ENCODE measurements around the gene SLC35A5. TPM values are rescaled to one million over a fixed set of nuclear protein-coding genes. Genes with fewer than 3 reads are reported as not detected.

Gene SLC35A5
- total and polyA plus RNA-seq, 9 of the 15 experiments (the other 6 are each of a cell fraction or from before 2014, with no cell fraction given): 4.0 to 13.0 (median 9.7) TPM

DNA sequence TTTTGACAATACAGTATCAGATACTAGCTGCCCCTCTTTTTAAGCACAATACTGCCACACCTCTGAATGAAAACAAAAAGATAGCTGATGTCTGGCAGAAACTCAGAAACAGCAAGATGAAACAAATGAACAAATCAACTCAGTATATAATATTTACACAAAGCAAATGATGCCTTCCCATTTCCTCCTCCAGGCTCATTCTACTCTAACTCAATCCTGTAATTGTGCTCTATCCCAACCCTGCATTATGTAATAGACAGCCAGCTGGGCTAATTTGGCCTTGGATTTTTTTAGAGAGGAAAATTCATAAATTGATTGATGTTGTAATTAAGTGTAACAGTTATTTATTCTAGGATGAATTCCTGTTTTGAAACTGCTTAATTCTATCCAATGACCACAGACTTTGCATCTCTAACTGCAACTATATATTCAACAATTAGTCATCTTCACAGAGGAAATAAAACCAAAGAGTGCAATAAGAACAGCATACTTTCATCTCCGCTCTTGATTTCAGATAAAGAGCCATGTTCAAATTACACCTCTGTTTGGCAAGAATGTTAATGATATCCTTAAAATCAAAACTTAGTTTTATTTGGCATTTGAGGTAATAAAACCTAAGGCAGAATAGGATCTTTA lies 6.2 kb upstream of the SLC35A5 start (continued):
- TF ChIP-seq, protein P1, sequence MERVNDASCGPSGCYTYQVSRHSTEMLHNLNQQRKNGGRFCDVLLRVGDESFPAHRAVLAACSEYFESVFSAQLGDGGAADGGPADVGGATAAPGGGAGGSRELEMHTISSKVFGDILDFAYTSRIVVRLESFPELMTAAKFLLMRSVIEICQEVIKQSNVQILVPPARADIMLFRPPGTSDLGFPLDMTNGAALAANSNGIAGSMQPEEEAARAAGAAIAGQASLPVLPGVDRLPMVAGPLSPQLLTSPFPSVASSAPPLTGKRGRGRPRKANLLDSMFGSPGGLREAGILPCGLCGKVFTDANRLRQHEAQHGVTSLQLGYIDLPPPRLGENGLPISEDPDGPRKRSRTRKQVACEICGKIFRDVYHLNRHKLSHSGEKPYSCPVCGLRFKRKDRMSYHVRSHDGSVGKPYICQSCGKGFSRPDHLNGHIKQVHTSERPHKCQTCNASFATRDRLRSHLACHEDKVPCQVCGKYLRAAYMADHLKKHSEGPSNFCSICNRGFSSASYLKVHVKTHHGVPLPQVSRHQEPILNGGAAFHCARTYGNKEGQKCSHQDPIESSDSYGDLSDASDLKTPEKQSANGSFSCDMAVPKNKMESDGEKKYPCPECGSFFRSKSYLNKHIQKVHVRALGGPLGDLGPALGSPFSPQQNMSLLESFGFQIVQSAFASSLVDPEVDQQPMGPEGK (CRISPR knock-in tag; IDR thresholded peaks at IDR 0.05; ENCODE audit: borderline replicate concordance): no peak

DNA sequence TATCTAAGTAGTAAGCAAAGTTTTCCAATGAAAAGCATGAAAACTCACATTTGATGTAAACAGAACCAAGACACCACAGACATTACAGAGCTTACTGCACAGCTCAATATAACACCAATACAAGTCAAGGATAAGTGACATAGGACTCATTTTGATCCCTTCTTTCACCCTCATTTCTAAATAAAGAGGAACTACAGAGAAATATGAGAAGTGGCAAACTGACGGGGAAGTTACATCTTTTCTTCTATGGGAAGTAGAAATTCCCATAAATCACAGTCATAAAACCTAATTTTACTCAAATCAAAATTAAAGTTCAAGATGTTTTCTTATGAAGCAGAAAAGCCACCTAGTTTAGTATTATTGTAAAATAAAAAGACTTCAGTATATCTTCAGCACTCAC lies 3.9 kb upstream of the SLC35A5 start:
- 67% methylated on average over 1 of the region's 1 CpG for WGBS (ENCODE audit: insufficient coverage, low coverage, missing lambda C conversion rate)
- Histone ChIP-seq H4K20me1 (replicated peaks; ENCODE audit: control insufficient read depth, insufficient read depth, low read length) (no peaks in the 10 kb centered on the region), H3K9me1 (ENCODE audit: control insufficient read depth, insufficient read depth, low read length) (no peaks in the 10 kb centered on the region), H3K79me2 (ENCODE audit: control insufficient read depth, insufficient read depth, low read length) (peaks cover 71% of the 10 kb centered on the region), H3K9me3 (replicated peaks; ENCODE audit: control insufficient read depth, insufficient read depth, low read depth, low read length) (no peaks in the 10 kb centered on the region), H3K27me3 (ENCODE audit: control insufficient read depth in 2 of 2, insufficient read depth in 2 of 2, low read length in 2 of 2) (no peaks in the 10 kb centered on the region), H3K4me1 (replicated peaks in 1 of 2; ENCODE audit: control insufficient read depth in 2 of 2, insufficient read depth in 2 of 2, low read length in 2 of 2) (peaks cover 0 to under 1% of the 10 kb centered on the region in 2 experiments; a peak in 1 of 5 replicates), H3K36me3 (ENCODE audit: control insufficient read depth, insufficient read depth, low read length) (peaks cover 25% of the 10 kb centered on the region; the same call in 1 of the 3 replicates), H3K4me3 (no peak overlapping the region), H2AFZ (ENCODE audit: low read depth, low read length) (no peak overlapping the region), H3K9ac (ENCODE audit: insufficient read depth in 1 of 2, low read depth in 2 of 2, low read length in 2 of 2) (no peak overlapping the region), H3K4me2 (ENCODE audit: insufficient read depth, low read length) (no peak overlapping the region), H3K27ac (ENCODE audit: extremely low read depth, low read depth, low read length) (no peak overlapping the region)
- ChIA-PET CTCF (ENCODE audit: low intra/inter-chr PET ratio) (no interaction called here), POLR2A (no interaction called here)
- in situ Hi-C loops (cut with MboI) (no loop called here), intact Hi-C loops (cut with micrococcal nuclease) (no loop called here)
- DNase-seq (ENCODE audit: extremely low read depth in 1 of 4, low spot score in 3 of 4) (no peak), FAIRE-seq (no peak), ATAC-seq (no peak)
- BruUV-seq (replicated peaks): no TSS peak
- TF ChIP-seq ZKSCAN3 (CRISPR knock-in tag; IDR thresholded peaks at IDR 0.05) (no peak), MCM7 (IDR thresholded peaks at IDR 0.05) (no peak), MAFG (tag; conservative IDR thresholded peaks at IDR 0.05) (no peak), RFX5 (IDR thresholded peaks at IDR 0.05; ENCODE audit: low read depth, low read length) (no peak), PTTG1 (tag; IDR thresholded peaks at IDR 0.05; ENCODE audit: low read depth) (no peak), ZNF316 (IDR thresholded peaks at IDR 0.05) (no peak), TCFL5 (CRISPR knock-in tag; conservative IDR thresholded peaks at IDR 0.05) (no peak), ZNF3 (CRISPR knock-in tag; IDR thresholded peaks at IDR 0.05) (no peak), GABPB2 (CRISPR knock-in tag; conservative IDR thresholded peaks at IDR 0.05) (no peak), ARID2 (IDR thresholded peaks at IDR 0.05) (no peak), SMC3 (conservative IDR thresholded peaks at IDR 0.05; ENCODE audit: insufficient read depth, low read depth, low read length) (no peak), ZNF175 (CRISPR knock-in tag; IDR thresholded peaks at IDR 0.05; ENCODE audit: low read depth) (no peak), EP300 (IDR thresholded peaks at IDR 0.05; ENCODE audit: low read length) (no peak), IRF2 (CRISPR knock-in tag; IDR thresholded peaks at IDR 0.05) (no peak), MTA3 (IDR thresholded peaks at IDR 0.05; ENCODE audit: borderline replicate concordance) (no peak), ZNF282 (CRISPR knock-in tag; IDR thresholded peaks at IDR 0.05) (no peak), SP2 (IDR thresholded peaks at IDR 0.05; ENCODE audit: extremely low read depth, low read depth, low read length, poor library complexity, severe bottlenecking) (no peak)
- TF ChIP-seq, protein P2, sequence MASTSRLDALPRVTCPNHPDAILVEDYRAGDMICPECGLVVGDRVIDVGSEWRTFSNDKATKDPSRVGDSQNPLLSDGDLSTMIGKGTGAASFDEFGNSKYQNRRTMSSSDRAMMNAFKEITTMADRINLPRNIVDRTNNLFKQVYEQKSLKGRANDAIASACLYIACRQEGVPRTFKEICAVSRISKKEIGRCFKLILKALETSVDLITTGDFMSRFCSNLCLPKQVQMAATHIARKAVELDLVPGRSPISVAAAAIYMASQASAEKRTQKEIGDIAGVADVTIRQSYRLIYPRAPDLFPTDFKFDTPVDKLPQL (IDR thresholded peaks at IDR 0.05; ENCODE audit: extremely low read depth, insufficient read length): no peak

All from K562 (cell line).